Activated CD4-positive, alpha-beta T cell treated with anti-CD3 and anti-CD28 coated beads, Interleukin-2, amount 10 ng/mL, durations not matched to agents 7 days and 5 days (primary cell): ENCODE results near the gene RAB25. TPM values are rescaled to one million over a fixed set of nuclear protein-coding genes. Genes with fewer than 3 reads are reported as not detected.

ENCODE experiments used
- CTCF ChIA-PET: fragments of 350-600 bp; sonication (Branson Sonifier 250); formaldehyde crosslinking; loops from one replicate; lab custom pipeline; 2021; ENCODE audit warnings: antibody characterized with exemption; lab: Charles Lee
- POLR2A ChIA-PET: fragments of 350-600 bp; sonication (Branson Sonifier 250); formaldehyde crosslinking; loops from one replicate; lab custom pipeline; 2021; ENCODE audit warnings: antibody characterized with exemption; lab: Charles Lee
- DNase-seq: peaks from one replicate; pipeline ENCODE4 v3.0.0-alpha.2; 2020
- H3K27ac Mint-ChIP-seq: one replicate; pipeline ENCODE4 v1.8.0; 2021; ENCODE audit warnings: mild to moderate bottlenecking, moderate library complexity, mixed read lengths
- H3K27me3 Mint-ChIP-seq: one replicate; pipeline ENCODE4 v1.8.0; 2021; ENCODE audit warnings: mixed read lengths
- H3K36me3 Mint-ChIP-seq: one replicate; pipeline ENCODE4 v1.8.0; 2021; ENCODE audit warnings: low read depth, mixed read lengths
- H3K4me1 Mint-ChIP-seq: one replicate; pipeline ENCODE4 v1.8.0; 2021; ENCODE audit warnings: mixed read lengths
- H3K4me3 Mint-ChIP-seq: one replicate; pipeline ENCODE4 v1.8.0; 2021; ENCODE audit warnings: mild to moderate bottlenecking, moderate library complexity, mixed read lengths
- H3K9me3 Mint-ChIP-seq: one replicate; pipeline ENCODE4 v1.8.0; 2021; ENCODE audit warnings: mixed read lengths
- total RNA-seq, 2 experiments: library from RNA; stranded (reverse); gene quantifications; one replicate each; pipeline ENCODE4 v1.2.3, GENCODE V29; 2021

The RAB25 gene
- total RNA-seq, 2 experiments from 2014 or later, result 0.50 TPM; not detected in 1

DNA sequence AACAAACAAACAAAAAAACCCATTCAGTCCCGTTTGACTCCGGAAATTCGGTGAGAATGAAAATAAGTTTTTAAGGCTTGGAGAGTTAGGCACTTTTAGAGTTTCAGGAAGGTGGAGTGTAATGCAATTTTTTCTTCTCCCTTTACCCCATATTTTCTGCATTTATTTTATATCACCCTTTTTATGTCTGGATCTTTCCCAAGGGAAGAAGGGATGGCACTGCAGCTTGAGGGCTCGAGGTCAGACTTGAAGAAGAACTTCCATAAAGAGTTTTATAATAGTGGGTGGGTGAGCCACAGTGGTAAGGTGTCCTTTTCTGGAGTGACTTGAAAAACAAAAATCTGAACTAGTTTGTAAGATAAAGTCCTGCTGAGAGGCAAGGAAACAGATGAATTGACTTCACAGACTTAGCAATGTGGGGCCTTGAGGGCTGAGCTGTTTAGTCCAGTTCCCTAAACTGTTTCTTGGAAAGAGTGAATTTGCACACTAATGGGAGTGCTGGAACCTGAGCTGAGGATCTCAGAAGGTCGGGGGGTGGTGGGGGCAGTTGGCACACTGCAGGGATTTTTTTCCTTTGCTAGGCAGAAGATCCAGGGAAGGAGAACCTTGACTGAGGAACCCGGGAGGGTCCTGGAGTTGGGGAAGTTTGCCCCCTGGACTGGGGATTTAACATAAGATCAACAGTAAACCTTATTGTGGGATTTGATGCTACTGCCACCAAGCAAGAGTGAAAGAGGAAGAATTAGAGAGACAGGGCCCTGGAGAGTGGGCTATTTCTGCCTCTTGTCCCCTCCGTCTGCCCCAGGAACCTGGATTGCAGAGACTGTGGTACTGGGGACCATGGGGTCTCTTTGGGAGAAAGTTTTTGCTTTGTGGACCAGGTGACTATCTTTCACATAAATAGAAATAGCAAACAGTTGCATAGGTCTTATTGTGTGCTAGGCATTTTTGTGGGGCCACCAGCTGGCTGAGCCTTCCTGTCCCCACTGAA lies 23.1 kb downstream of the RAB25 start:
- Mint-ChIP-seq H3K27me3 (peaks cover 62% of the 10 kb centered on the region), H3K9me3 (no peaks in the 10 kb centered on the region), H3K4me3 (peak overlapping the region; percentile 75), H3K4me1 (peaks cover 4% of the 10 kb centered on the region), H3K36me3 (no peaks in the 10 kb centered on the region), H3K27ac (no peak overlapping the region)
- DNase-seq, result no peak
- ChIA-PET CTCF (interaction anchor here (0.8 to 26.9 kb wide), 3 partner anchors 10 to 40 kb away, joined by 4 to 645 read pairs (median 4); partner anchors contain the start of gene LMNA), POLR2A (no interaction called here)

DNA sequence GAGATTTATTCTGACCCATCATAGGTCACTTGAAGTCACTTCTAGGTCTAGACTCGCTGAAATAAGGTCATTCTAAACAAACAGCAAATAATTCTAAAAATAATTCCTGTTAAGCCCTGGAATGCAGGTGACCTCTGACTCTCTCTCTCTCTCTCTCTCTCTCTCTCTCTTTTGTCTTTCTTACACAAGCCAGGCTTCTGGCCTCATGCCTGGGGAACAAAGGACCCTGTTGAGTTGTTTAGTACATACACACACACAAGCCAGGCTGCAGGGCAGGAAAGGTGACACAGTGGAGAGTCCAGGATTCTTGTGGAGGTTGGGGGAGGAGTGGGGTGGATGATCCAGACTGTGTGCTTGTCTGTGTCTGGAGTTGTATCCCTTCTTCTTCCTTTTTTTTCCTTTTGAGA lies 25.3 kb downstream of the RAB25 start:
- no peak overlapping the region for H3K4me3 Mint-ChIP-seq
- ChIA-PET POLR2A (no interaction called here), CTCF (interaction anchor here (1.3 to 26.9 kb wide), 2 partner anchors 11 to 37 kb away, joined by 4 to 645 read pairs; partner anchors contain the start of gene LMNA)
- H3K36me3 Mint-ChIP-seq, result no peaks in the 10 kb centered on the region
- H3K27me3 Mint-ChIP-seq, result peaks cover 51% of the 10 kb centered on the region
- peaks cover 5% of the 10 kb centered on the region for H3K4me1 Mint-ChIP-seq
- no peaks in the 10 kb centered on the region for H3K9me3 Mint-ChIP-seq
- no peak overlapping the region for H3K27ac Mint-ChIP-seq
- DNase-seq, result no peak

- CTCF ChIA-PET, result interaction anchor here (0.6 to 26.9 kb wide), 7 partner anchors 9 to 258 kb away, joined by 3 to 645 read pairs (median 4); partner anchors contain the start of gene LMNA
- no peak for DNase-seq
- Mint-ChIP-seq H3K4me3 (no peak overlapping the region), H3K4me1 (peaks cover 1% of the 10 kb centered on the region), H3K27ac (no peak overlapping the region), H3K9me3 (no peaks in the 10 kb centered on the region), H3K36me3 (no peaks in the 10 kb centered on the region), H3K27me3 (peaks cover 41% of the 10 kb centered on the region)
- POLR2A ChIA-PET, result no interaction called here
Measured at GRCh38 chr1:156089704-156090103, 28.7 kb downstream of the RAB25 start.

DNA sequence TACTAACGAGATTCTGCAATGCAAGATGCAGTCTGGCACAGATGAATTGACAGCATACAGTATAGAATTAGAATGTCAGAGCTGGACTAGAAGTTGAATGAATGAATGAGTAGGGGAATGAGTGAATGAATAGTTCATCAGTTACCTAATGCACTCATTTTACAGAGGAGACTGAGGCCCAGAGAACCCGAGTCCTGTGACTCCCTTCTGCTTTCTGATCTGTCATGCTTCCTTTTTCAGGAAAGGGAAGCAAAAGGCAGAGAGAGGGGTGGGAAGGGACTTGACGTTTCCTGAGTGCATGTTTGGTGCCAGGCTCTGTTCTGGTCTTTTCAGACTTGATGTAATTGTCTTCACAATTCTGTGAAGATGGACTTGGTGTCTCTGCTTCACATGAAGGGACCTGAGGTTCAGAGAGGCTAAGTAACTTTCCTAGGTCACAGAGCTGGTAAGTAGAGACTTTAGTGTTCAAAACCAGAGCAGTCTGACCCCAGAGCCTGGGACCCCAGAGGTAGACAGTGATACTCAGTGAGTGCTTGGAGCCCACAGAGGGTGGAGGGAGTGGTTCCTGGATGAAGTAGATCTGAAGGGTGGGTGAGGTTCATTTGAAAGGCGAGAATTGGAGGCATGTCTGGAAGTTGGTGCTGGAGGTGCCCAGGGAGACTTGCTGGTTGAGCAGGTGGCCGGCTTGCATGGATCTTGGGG lies 29.3 kb downstream of the RAB25 start:
- Mint-ChIP-seq H3K4me3 (no peak overlapping the region), H3K27me3 (peaks cover 36% of the 10 kb centered on the region), H3K4me1 (peaks cover 4% of the 10 kb centered on the region), H3K36me3 (no peaks in the 10 kb centered on the region), H3K27ac (no peak overlapping the region), H3K9me3 (no peaks in the 10 kb centered on the region)
- ChIA-PET CTCF (interaction anchor here (0.6 to 26.9 kb wide), 12 partner anchors 9 to 258 kb away, joined by 3 to 645 read pairs (median 4); partner anchors contain the start of gene LMNA), POLR2A (no interaction called here)
- no peak for DNase-seq

- Mint-ChIP-seq H3K4me1 (peaks cover 8% of the 10 kb centered on the region), H3K36me3 (no peaks in the 10 kb centered on the region), H3K9me3 (no peaks in the 10 kb centered on the region), H3K27me3 (peaks cover 31% of the 10 kb centered on the region), H3K4me3 (no peak overlapping the region), H3K27ac (no peak overlapping the region)
- CTCF ChIA-PET, result interaction anchor here (0.8 to 26.9 kb wide), 9 partner anchors 8 to 155 kb away, joined by 3 to 645 read pairs (median 4); partner anchors contain the start of gene LMNA
- DNase-seq, result peak; percentile 92
- POLR2A ChIA-PET, result no interaction called here
Measured at GRCh38 chr1:156090840-156091188, 29.9 kb downstream of the RAB25 start.

- Mint-ChIP-seq H3K36me3 (no peaks in the 10 kb centered on the region), H3K4me3 (no peak overlapping the region), H3K9me3 (no peaks in the 10 kb centered on the region), H3K4me1 (peaks cover 16% of the 10 kb centered on the region), H3K27me3 (peaks cover 27% of the 10 kb centered on the region), H3K27ac (no peak overlapping the region)
- ChIA-PET POLR2A (no interaction called here), CTCF (interaction anchor here (0.8 to 26.9 kb wide), 7 partner anchors 11 to 141 kb away, joined by 3 to 645 read pairs (median 5); partner anchors contain the start of gene LMNA)
- DNase-seq, result no peak
Measured at GRCh38 chr1:156091610-156092009, 30.6 kb downstream of the RAB25 start.

DNA sequence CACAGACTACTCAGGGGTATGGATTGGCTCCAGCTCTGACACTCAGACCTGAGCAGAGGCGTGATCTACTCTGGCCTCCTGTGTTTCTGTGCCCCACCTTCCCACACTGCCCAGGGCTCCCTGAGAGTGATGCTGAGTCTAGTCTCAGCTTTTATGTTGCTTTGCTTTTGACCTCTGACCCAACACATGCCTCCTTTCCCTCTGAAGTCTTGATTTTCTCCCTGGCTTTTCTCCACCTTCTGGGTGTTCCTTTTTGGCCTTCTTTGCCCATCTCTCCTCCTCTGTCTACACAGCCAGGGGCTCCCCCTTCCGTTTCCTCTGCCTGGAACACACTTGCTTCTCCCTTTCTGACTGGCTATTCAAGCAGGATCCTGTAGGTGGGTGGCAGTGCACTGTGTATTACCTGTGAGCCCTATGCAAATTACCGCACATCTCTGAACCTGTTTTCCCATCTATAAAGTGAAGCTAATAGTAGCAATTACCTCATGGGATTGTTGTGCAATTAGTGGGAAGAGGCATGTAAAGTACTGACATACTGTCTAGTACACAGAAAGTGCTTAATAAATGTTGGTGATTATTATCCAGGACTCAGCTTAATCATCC lies 35.0 kb downstream of the RAB25 start:
- no peak overlapping the region for H3K4me3 Mint-ChIP-seq
- ChIA-PET POLR2A (interaction anchor here (1.4 kb wide), 2 partner anchors 9 to 32 kb away, joined by 3 to 11 read pairs; no protein-coding TSS in a partner anchor), CTCF (interaction anchor here (0.9 to 26.9 kb wide), 16 partner anchors 10 to 350 kb away, joined by 3 to 645 read pairs (median 5); partner anchors contain the start of genes KHDC4, LMNA, PAQR6 and SLC25A44)
- peaks cover 21% of the 10 kb centered on the region for H3K27me3 Mint-ChIP-seq
- H3K4me1 Mint-ChIP-seq, result peaks cover 42% of the 10 kb centered on the region
- H3K27ac Mint-ChIP-seq, result no peak overlapping the region
- no peaks in the 10 kb centered on the region for H3K9me3 Mint-ChIP-seq
- DNase-seq, result no peak
- H3K36me3 Mint-ChIP-seq, result no peaks in the 10 kb centered on the region

DNA sequence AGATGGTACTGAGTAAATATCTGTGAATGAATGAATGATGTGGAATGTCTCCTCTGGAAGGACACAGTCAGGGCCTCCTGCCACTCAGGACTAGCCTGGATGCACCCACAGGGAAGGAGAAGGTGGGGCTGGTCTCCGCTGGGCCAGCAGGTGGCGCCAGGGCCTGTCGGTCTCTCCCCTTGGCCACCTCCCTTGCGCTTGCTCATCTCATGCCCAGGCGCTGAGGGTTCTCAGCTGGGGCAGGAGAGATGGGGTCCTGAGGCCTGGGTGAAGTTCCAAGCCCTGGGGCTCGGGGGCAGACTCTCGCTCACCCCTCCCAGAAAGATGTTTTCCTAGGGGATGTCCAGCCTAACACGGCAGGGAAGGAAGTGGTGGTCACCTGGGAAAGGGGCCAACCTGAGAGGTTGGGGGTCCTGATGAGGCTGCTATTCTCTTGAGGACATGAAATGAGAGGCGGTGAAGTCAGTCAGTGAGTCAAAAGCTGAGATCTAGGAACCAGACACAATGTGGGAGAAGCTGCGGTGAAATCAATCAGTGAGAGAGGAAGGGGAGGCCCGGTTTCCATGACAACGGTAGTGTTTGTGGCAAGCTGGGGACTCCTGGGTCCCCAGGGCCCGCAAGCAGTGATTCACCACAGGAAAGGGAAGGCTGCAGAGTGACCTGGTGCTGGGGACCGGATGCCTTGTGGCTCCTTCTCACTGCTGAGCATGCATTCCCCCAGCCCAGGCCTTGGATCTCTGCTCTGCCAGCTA lies 35.9 kb downstream of the RAB25 start:
- H3K36me3 Mint-ChIP-seq, result no peaks in the 10 kb centered on the region
- peaks cover 20% of the 10 kb centered on the region for H3K27me3 Mint-ChIP-seq
- no peaks in the 10 kb centered on the region for H3K9me3 Mint-ChIP-seq
- peak overlapping the region; percentile 72 for H3K27ac Mint-ChIP-seq
- H3K4me3 Mint-ChIP-seq, result peak overlapping the region; percentile 44
- DNase-seq, result peak; percentile 88
- POLR2A ChIA-PET, result interaction anchor here (1.4 kb wide), 1 partner anchor 31 kb away, joined by 11 read pairs; no protein-coding TSS in a partner anchor
- H3K4me1 Mint-ChIP-seq, result peaks cover 44% of the 10 kb centered on the region
- CTCF ChIA-PET, result interaction anchor here (0.7 to 26.9 kb wide), 27 partner anchors 9 to 349 kb away, joined by 3 to 645 read pairs (median 5); partner anchors contain the start of genes KHDC4, LMNA and PAQR6

DNA sequence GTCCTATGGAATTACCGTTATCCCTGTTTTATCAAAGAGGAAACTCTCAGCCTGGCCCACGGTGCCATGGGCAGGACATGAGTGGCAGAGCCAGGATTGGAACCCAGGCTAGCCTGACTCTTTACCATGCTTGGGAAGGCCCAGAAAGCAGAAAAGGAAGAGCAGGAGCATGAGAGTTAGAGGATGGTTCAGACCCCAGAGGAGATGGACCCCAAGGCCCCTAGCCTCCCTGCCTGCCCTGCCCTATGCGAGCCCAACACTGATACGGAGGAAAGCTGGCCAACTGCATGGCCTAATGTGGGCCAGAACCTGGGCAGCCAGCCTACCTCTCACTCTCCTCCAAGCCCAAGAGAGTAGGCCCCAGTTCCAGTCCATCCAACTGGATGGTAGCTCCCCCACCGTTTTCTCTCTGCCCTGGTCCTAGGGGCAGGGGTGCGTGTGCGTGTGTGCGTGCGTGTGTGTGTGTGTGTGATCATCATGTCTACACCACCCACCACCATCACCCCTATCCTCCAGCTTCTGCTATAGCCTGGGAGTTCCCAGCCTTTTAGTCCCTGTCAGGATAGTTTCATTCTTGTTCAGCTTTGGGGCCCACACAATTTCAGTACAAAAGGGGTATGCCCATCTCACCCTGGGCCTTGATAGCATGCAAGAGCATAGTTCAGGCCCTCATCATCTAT lies 36.7 kb downstream of the RAB25 start:
- ChIA-PET CTCF (interaction anchor here (0.7 to 26.9 kb wide), 24 partner anchors 8 to 348 kb away, joined by 3 to 645 read pairs (median 5); partner anchors contain the start of genes KHDC4, LMNA and PAQR6), POLR2A (interaction anchor here (1.4 kb wide), 1 partner anchor 30 kb away, joined by 11 read pairs; no protein-coding TSS in a partner anchor)
- Mint-ChIP-seq H3K4me3 (no peak overlapping the region), H3K27ac (peak overlapping the region; percentile 72), H3K4me1 (peaks cover 44% of the 10 kb centered on the region), H3K9me3 (no peaks in the 10 kb centered on the region), H3K36me3 (no peaks in the 10 kb centered on the region), H3K27me3 (peaks cover 18% of the 10 kb centered on the region)
- DNase-seq, result no peak

GRCh38 chr1:156098784-156099183 lies 37.8 kb downstream of the RAB25 start:
- Mint-ChIP-seq H3K36me3 (no peaks in the 10 kb centered on the region), H3K4me3 (no peak overlapping the region), H3K27me3 (peaks cover 14% of the 10 kb centered on the region), H3K9me3 (no peaks in the 10 kb centered on the region), H3K27ac (no peak overlapping the region), H3K4me1 (peaks cover 53% of the 10 kb centered on the region)
- ChIA-PET POLR2A (no interaction called here), CTCF (interaction anchor here (0.6 to 26.9 kb wide), 7 partner anchors 9 to 718 kb away, joined by 3 to 645 read pairs (median 4); partner anchors contain the start of genes LAMTOR2 and LMNA)
- no peak for DNase-seq

- CTCF ChIA-PET, result interaction anchor here (0.6 to 26.9 kb wide), 7 partner anchors 8 to 718 kb away, joined by 3 to 645 read pairs (median 4); partner anchors contain the start of genes LAMTOR2 and LMNA
- POLR2A ChIA-PET, result no interaction called here
- no peaks in the 10 kb centered on the region for H3K9me3 Mint-ChIP-seq
- peaks cover 12% of the 10 kb centered on the region for H3K27me3 Mint-ChIP-seq
- DNase-seq, result no peak
- H3K27ac Mint-ChIP-seq, result no peak overlapping the region
- H3K36me3 Mint-ChIP-seq, result no peaks in the 10 kb centered on the region
- H3K4me3 Mint-ChIP-seq, result no peak overlapping the region
- peaks cover 57% of the 10 kb centered on the region for H3K4me1 Mint-ChIP-seq
Measured at GRCh38 chr1:156099282-156099681, 38.3 kb downstream of the RAB25 start.
